Activated CD4-positive, alpha-beta T cell treated with anti-CD3 and anti-CD28 coated beads for 36 hours (primary cell): ENCODE results near the gene WNT8A. TPM values are rescaled to one million over a fixed set of nuclear protein-coding genes. Genes with fewer than 3 reads are reported as not detected.

Experiments
- ATAC-seq: fragments of 200-7000 bp; cut with Tn5 transposase; one replicate; pipeline ENCODE4 v1.10.0; 2021; ENCODE audit warnings: mild to moderate bottlenecking, moderate library complexity
- CTCF ChIA-PET: fragments of 350-600 bp; sonication (Branson Sonifier 250); formaldehyde crosslinking; loops from one replicate; lab custom pipeline; 2021; ENCODE audit warnings: antibody characterized with exemption; lab: Charles Lee
- POLR2A ChIA-PET: fragments of 350-600 bp; sonication (Branson Sonifier 250); formaldehyde crosslinking; loops from one replicate; lab custom pipeline; 2021; ENCODE audit warnings: antibody characterized with exemption, inconsistent platforms; lab: Charles Lee
- DNase-seq: peaks from one replicate; pipeline ENCODE4 v3.0.0-alpha.2; 2020
- H3K27ac Mint-ChIP-seq: one replicate; pipeline ENCODE4 v1.8.0; 2021; ENCODE audit warnings: mixed read lengths
- H3K27me3 Mint-ChIP-seq: one replicate; pipeline ENCODE4 v1.8.0; 2021; ENCODE audit warnings: mixed read lengths
- H3K36me3 Mint-ChIP-seq: one replicate; pipeline ENCODE4 v1.8.0; 2021; ENCODE audit warnings: low read depth, mixed read lengths
- H3K4me1 Mint-ChIP-seq: one replicate; pipeline ENCODE4 v1.8.0; 2021; ENCODE audit warnings: mixed read lengths
- H3K4me3 Mint-ChIP-seq: one replicate; pipeline ENCODE4 v1.8.0; 2021; ENCODE audit warnings: mild to moderate bottlenecking, moderate library complexity, mixed read lengths
- H3K9me3 Mint-ChIP-seq: one replicate; pipeline ENCODE4 v1.8.0; 2021; ENCODE audit warnings: low read depth, mixed read lengths
- intact Hi-C, 2 experiments: fragments of 100-400 bp; cut with DNase I in 1 of 2; cut with micrococcal nuclease in 1 of 2; formaldehyde crosslinking; loops; one replicate each; pipeline versions ENCODE4 v1.14.2 to v1.15.1; 2022 to 2024; cut with DNase I, micrococcal nuclease
- total RNA-seq, 2 experiments: library from RNA; stranded (reverse); gene quantifications; one replicate each; pipeline ENCODE4 v1.2.3, GENCODE V29; 2021

WNT8A gene
- total RNA-seq, 2 experiments from 2014 or later = not detected

GRCh38 chr5:138140268-138140667 lies 56.4 kb downstream of the WNT8A start:
- no peaks in the 10 kb centered on the region for H3K36me3 Mint-ChIP-seq
- no peak for ATAC-seq
- CTCF ChIA-PET = interaction anchor here (0.6 to 2.0 kb wide), 5 partner anchors 8 to 104 kb away, joined by 3 to 9 read pairs (median 4); no protein-coding TSS in a partner anchor

More at GRCh38 chr5:138140268-138140667, 56.4 kb downstream of the WNT8A start:
- POLR2A ChIA-PET = no interaction called here
- no peak for DNase-seq
- no peaks in the 10 kb centered on the region for H3K9me3 Mint-ChIP-seq
- H3K27ac Mint-ChIP-seq = no peak overlapping the region
- peaks cover 4% of the 10 kb centered on the region for H3K27me3 Mint-ChIP-seq
- intact Hi-C loops = no loop called here
- H3K4me3 Mint-ChIP-seq = no peak overlapping the region
- H3K4me1 Mint-ChIP-seq = peaks cover 3% of the 10 kb centered on the region

Other genes starting within 250 kb of the WNT8A start
- gene MYOT, start 216.2 kb upstream of the WNT8A start, total RNA-seq = not detected
- under 1 TPM in 1 of 2 experiments, not detected in 1; 0.30 TPM for gene PKD2L2, start 194.6 kb upstream of the WNT8A start, total RNA-seq
- 10 to 100 TPM; 10.2 to 14.0 TPM for gene FAM13B, start 51.0 kb upstream of the WNT8A start, total RNA-seq
- gene NME5, start 55.4 kb downstream of the WNT8A start, total RNA-seq = not detected
- gene BRD8, start 94.6 kb downstream of the WNT8A start, total RNA-seq = 10 to 100 TPM; 60.7 to 61.4 TPM
- 10 to 100 TPM; 66.6 to 76.3 TPM for gene KIF20A, start 95.1 kb downstream of the WNT8A start, total RNA-seq
- 10 to 100 TPM; 34.0 to 38.1 TPM for gene CDC23, start 129.3 kb downstream of the WNT8A start, total RNA-seq
- gene GFRA3, start 190.6 kb downstream of the WNT8A start, total RNA-seq = under 1 TPM in 1 of 2 experiments, not detected in 1; 0.09 TPM
- gene CDC25C, start 247.8 kb downstream of the WNT8A start, total RNA-seq = 10 to 100 TPM; 15.9 to 19.0 TPM